ENCODE data around the gene KAT8.
A peak's percentile ranks its signal among the peaks of the same experiment; 100 is the strongest.

- TF ChIP-seq CTCF (IDR thresholded peaks at IDR 0.05) = peak in 1 of 7 experiments; percentile 2
- peak; percentile 91 to 94 (median 92) for TF ChIP-seq POLR2A (IDR thresholded peaks at IDR 0.05)
Observed at GRCh38 chr16:31117384-31118222, at the start of gene KAT8.

Measured in body of pancreas (tissue), 4 donors.